SK-N-SH treated with all-trans-retinoic acid at 6 μM for 48 hours (cell line): ENCODE data around the gene IL5.
A peak's percentile ranks its signal among the peaks of the same experiment; 100 is the strongest.

ENCODE experiments used
- ATAC-seq: fragments of 200-7000 bp; cut with Tn5 transposase; 3 replicates; pipeline ENCODE4 v1.9.1; 2020; ENCODE audit warnings: mild to moderate bottlenecking, moderate library complexity
- BACH2 ChIP-seq: fragments of 250-450 bp; sonication (Bioruptor Pico); IDR thresholded peaks from 2 replicates; pipeline ENCODE4 v1.9.0; 2021; ENCODE audit warnings: mild to moderate bottlenecking, borderline replicate concordance
- CSDC2 ChIP-seq: fragments of 250-450 bp; sonication (Bioruptor Pico); IDR thresholded peaks from 2 replicates; pipeline ENCODE4 v1.5.0; 2020; ENCODE audit warnings: mild to moderate bottlenecking, moderate library complexity
- ESRRG ChIP-seq: fragments of 250-450 bp; sonication (Bioruptor Pico); IDR thresholded peaks from 2 replicates; pipeline ENCODE4 v1.6.1; 2021; ENCODE audit warnings: mild to moderate bottlenecking
- GLIS3 ChIP-seq: fragments of 250-450 bp; sonication (Bioruptor Pico); IDR thresholded peaks from 2 replicates; pipeline ENCODE4 v1.5.0; 2020; ENCODE audit warnings: mild to moderate bottlenecking, moderate library complexity
- ISL1 ChIP-seq: fragments of 250-450 bp; sonication (Bioruptor Pico); IDR thresholded peaks from 2 replicates; pipeline ENCODE4 v2.1.2; 2022; ENCODE audit warnings: mild to moderate bottlenecking, moderate library complexity
- OSR1 ChIP-seq: fragments of 250-450 bp; sonication (Bioruptor Pico); IDR thresholded peaks from 2 replicates; pipeline ENCODE4 v1.8.0; 2022; ENCODE audit warnings: moderate library complexity, mild to moderate bottlenecking, inconsistent platforms
- PPARA ChIP-seq: fragments of 250-450 bp; sonication (Bioruptor Pico); IDR thresholded peaks from 2 replicates; pipeline ENCODE4 v1.5.0; 2020; ENCODE audit warnings: mild to moderate bottlenecking, borderline replicate concordance
- TCF4 ChIP-seq: fragments of 250-450 bp; sonication (Bioruptor Pico); IDR thresholded peaks from 2 replicates; pipeline ENCODE4 v1.8.0; 2021; ENCODE audit warnings: mild to moderate bottlenecking, moderate library complexity, borderline replicate concordance
- TOX ChIP-seq: fragments of 250-450 bp; sonication (Bioruptor Pico); IDR thresholded peaks from 2 replicates; pipeline ENCODE4 v1.8.0; 2021; ENCODE audit warnings: mild to moderate bottlenecking, moderate library complexity, borderline replicate concordance
- ZFP30 ChIP-seq: fragments of 450-650 bp; formaldehyde crosslinking; IDR thresholded peaks from 2 replicates; pipeline ENCODE4 v1.5.0; 2022; ENCODE audit warnings: mild to moderate bottlenecking, moderate library complexity
- ZNF565 ChIP-seq: fragments of 450-650 bp; formaldehyde crosslinking; conservative IDR thresholded peaks from 2 replicates; pipeline ENCODE4 v1.5.0; 2020; ENCODE audit warnings: low read depth, mild to moderate bottlenecking, moderate library complexity
- ZNF70 ChIP-seq: fragments of 450-650 bp; formaldehyde crosslinking; IDR thresholded peaks from 2 replicates; pipeline ENCODE4 v1.5.0; 2020; ENCODE audit warnings: mild to moderate bottlenecking, moderate library complexity
- ZNF8 ChIP-seq: fragments of 450-650 bp; formaldehyde crosslinking; IDR thresholded peaks from 2 replicates; pipeline ENCODE4 v1.5.0; 2020; ENCODE audit warnings: mild to moderate bottlenecking, moderate library complexity
- TF ChIP-seq, protein P1 (sequence below): fragments of 250-450 bp; sonication (Bioruptor Pico); IDR thresholded peaks from 2 replicates; pipeline ENCODE4 v1.5.1; 2021; ENCODE audit warnings: mild to moderate bottlenecking, moderate library complexity
- TF ChIP-seq, protein P2 (sequence below): fragments of 250-450 bp; sonication (Bioruptor Pico); IDR thresholded peaks from 2 replicates; pipeline ENCODE4 v1.8.0; 2020; ENCODE audit warnings: mild to moderate bottlenecking, moderate library complexity, borderline replicate concordance
- TF ChIP-seq, protein P3 (sequence below): fragments of 250-450 bp; sonication (Bioruptor Pico); IDR thresholded peaks from 2 replicates; pipeline ENCODE4 v1.5.0; 2020; ENCODE audit warnings: mild to moderate bottlenecking, moderate library complexity
- TF ChIP-seq, protein P4 (sequence below): fragments of 250-450 bp; sonication (Bioruptor Pico); IDR thresholded peaks from 2 replicates; pipeline ENCODE4 v1.5.1; 2020; ENCODE audit warnings: low read depth, mild to moderate bottlenecking, moderate library complexity
- TF ChIP-seq, protein P5 (sequence below): fragments of 250-450 bp; sonication (Bioruptor Pico); IDR thresholded peaks from 2 replicates; pipeline ENCODE4 v1.8.0; 2021; ENCODE audit warnings: low read depth, mild to moderate bottlenecking, moderate library complexity, borderline replicate concordance

Gene IL5

DNA sequence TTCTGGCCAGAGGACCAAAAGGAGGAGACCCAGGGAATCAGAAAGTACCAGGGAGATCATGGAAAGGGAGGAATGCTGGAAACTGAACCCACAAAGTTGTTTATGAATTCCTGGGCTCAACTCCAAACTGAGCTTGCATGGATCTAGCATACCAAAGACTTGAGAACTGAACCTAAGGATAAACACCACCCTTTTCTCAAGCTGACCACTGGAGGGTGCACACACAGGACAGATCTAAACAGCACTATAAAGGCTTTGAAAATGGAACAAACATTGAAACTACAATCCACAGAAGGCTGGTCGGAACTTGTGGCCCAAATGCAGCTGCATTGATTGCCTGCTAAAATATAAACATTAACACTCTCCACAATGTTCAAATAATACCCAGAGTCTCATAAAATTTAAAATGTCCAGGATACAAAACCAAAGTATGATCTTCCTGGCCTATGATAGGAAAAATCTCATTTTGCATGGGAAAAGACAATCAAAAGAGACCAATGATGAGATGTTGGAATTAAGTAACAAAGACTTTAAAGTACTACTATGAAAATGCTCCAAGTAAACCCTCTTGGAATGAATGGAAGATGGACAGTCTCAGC is 37.1 kb downstream of the IL5 start:
- ATAC-seq, result peak; percentile 96
- TF ChIP-seq, protein P1, sequence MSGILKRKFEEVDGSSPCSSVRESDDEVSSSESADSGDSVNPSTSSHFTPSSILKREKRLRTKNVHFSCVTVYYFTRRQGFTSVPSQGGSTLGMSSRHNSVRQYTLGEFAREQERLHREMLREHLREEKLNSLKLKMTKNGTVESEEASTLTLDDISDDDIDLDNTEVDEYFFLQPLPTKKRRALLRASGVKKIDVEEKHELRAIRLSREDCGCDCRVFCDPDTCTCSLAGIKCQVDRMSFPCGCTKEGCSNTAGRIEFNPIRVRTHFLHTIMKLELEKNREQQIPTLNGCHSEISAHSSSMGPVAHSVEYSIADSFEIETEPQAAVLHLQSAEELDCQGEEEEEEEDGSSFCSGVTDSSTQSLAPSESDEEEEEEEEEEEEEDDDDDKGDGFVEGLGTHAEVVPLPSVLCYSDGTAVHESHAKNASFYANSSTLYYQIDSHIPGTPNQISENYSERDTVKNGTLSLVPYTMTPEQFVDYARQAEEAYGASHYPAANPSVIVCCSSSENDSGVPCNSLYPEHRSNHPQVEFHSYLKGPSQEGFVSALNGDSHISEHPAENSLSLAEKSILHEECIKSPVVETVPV (CRISPR knock-in tag), result no peak
- no peak for TF ChIP-seq ESRRG (CRISPR knock-in tag)
- TF ChIP-seq TOX (CRISPR knock-in tag), result no peak
- no peak for TF ChIP-seq ZNF565 (CRISPR knock-in tag)
- no peak for TF ChIP-seq ZNF70 (CRISPR knock-in tag)
- TF ChIP-seq GLIS3 (CRISPR knock-in tag), result no peak
- TF ChIP-seq, protein P2, sequence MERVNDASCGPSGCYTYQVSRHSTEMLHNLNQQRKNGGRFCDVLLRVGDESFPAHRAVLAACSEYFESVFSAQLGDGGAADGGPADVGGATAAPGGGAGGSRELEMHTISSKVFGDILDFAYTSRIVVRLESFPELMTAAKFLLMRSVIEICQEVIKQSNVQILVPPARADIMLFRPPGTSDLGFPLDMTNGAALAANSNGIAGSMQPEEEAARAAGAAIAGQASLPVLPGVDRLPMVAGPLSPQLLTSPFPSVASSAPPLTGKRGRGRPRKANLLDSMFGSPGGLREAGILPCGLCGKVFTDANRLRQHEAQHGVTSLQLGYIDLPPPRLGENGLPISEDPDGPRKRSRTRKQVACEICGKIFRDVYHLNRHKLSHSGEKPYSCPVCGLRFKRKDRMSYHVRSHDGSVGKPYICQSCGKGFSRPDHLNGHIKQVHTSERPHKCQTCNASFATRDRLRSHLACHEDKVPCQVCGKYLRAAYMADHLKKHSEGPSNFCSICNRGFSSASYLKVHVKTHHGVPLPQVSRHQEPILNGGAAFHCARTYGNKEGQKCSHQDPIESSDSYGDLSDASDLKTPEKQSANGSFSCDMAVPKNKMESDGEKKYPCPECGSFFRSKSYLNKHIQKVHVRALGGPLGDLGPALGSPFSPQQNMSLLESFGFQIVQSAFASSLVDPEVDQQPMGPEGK (CRISPR knock-in tag), result no peak
- TF ChIP-seq, protein P3, sequence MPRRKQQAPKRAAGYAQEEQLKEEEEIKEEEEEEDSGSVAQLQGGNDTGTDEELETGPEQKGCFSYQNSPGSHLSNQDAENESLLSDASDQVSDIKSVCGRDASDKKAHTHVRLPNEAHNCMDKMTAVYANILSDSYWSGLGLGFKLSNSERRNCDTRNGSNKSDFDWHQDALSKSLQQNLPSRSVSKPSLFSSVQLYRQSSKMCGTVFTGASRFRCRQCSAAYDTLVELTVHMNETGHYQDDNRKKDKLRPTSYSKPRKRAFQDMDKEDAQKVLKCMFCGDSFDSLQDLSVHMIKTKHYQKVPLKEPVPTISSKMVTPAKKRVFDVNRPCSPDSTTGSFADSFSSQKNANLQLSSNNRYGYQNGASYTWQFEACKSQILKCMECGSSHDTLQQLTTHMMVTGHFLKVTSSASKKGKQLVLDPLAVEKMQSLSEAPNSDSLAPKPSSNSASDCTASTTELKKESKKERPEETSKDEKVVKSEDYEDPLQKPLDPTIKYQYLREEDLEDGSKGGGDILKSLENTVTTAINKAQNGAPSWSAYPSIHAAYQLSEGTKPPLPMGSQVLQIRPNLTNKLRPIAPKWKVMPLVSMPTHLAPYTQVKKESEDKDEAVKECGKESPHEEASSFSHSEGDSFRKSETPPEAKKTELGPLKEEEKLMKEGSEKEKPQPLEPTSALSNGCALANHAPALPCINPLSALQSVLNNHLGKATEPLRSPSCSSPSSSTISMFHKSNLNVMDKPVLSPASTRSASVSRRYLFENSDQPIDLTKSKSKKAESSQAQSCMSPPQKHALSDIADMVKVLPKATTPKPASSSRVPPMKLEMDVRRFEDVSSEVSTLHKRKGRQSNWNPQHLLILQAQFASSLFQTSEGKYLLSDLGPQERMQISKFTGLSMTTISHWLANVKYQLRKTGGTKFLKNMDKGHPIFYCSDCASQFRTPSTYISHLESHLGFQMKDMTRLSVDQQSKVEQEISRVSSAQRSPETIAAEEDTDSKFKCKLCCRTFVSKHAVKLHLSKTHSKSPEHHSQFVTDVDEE (CRISPR knock-in tag), result no peak

DNA sequence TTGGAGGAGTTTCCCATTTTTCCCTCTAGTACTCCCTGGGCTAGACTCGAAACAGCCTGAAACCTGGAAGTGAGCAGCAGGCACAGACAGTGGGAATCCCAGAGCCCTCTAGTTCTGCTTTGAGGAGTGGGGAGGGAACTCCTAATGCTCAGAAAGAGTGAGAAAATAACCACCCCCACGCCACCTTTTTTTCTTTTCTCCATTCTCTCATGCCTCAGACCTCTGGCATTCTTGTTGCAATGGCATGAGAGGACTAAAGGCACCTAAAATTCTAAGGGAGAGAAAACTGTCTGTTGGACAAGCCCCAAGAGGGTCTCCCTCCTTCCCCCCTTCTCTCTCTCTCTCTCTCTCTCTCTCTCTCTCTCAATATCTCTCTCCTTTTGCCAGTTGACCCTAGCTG is 37.7 kb downstream of the IL5 start:
- no peak for TF ChIP-seq ZNF70 (CRISPR knock-in tag)
- ATAC-seq, result no peak; the same call in 2 of the 3 replicates

DNA sequence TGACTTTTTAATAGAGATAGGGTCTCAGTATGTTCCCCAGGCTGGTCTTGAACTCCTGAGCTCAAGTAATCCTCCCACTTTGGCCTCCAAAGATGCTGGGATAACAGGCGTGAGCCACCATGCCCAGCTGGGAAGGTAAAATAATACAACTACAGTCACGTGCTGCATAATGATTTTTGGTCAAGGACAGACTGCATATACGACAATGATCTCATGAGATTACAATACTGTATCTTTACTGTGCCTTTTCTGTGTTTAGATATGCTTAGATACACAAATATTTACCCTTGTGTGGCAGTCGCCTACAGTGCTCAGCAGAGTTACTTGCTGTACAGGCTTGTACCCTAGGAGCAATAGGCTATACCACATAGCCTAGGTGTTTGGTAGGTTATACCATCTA is 38.6 kb downstream of the IL5 start:
- TF ChIP-seq, protein P4, sequence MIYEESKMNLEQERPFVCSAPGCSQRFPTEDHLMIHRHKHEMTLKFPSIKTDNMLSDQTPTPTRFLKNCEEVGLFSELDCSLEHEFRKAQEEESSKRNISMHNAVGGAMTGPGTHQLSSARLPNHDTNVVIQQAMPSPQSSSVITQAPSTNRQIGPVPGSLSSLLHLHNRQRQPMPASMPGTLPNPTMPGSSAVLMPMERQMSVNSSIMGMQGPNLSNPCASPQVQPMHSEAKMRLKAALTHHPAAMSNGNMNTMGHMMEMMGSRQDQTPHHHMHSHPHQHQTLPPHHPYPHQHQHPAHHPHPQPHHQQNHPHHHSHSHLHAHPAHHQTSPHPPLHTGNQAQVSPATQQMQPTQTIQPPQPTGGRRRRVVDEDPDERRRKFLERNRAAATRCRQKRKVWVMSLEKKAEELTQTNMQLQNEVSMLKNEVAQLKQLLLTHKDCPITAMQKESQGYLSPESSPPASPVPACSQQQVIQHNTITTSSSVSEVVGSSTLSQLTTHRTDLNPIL, result no peak
- TF ChIP-seq, protein P1 (CRISPR knock-in tag), result no peak
- TF ChIP-seq GLIS3 (CRISPR knock-in tag) (no peak), ZNF70 (CRISPR knock-in tag) (no peak), ISL1 (CRISPR knock-in tag) (no peak), ZNF8 (no peak), TOX (CRISPR knock-in tag) (no peak), TCF4 (CRISPR knock-in tag) (no peak), PPARA (no peak), ESRRG (CRISPR knock-in tag) (no peak), BACH2 (CRISPR knock-in tag) (no peak)
- TF ChIP-seq, protein P5, sequence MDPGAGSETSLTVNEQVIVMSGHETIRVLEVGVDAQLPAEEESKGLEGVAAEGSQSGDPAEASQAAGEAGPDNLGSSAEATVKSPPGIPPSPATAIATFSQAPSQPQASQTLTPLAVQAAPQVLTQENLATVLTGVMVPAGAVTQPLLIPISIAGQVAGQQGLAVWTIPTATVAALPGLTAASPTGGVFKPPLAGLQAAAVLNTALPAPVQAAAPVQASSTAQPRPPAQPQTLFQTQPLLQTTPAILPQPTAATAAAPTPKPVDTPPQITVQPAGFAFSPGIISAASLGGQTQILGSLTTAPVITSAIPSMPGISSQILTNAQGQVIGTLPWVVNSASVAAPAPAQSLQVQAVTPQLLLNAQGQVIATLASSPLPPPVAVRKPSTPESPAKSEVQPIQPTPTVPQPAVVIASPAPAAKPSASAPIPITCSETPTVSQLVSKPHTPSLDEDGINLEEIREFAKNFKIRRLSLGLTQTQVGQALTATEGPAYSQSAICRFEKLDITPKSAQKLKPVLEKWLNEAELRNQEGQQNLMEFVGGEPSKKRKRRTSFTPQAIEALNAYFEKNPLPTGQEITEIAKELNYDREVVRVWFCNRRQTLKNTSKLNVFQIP (CRISPR knock-in tag), result no peak
- ATAC-seq, result no peak

DNA sequence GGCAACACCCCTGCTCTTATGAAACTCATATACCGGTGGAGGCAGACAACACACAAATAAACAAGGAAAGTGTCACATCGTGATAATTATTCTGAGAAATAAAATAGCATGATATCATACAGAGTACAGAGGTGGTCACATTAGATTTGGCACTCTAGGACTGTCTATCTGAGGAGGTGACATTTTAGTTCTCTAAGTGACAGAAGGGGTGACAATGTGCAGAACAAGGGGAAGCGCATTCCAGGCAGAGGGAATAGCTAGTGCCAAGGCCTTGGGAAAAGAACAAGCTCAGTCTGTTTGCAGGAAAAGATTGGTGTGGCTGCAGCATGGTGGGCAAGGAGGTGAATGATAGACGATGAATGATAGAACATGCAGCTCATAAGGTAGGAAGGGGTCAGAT is 40.1 kb downstream of the IL5 start:
- ATAC-seq, result no peak
- TF ChIP-seq TOX (CRISPR knock-in tag) (no peak), ZNF8 (no peak), ZNF565 (CRISPR knock-in tag) (no peak), GLIS3 (CRISPR knock-in tag) (no peak), CSDC2 (no peak), ZFP30 (CRISPR knock-in tag) (no peak), OSR1 (no peak), PPARA (no peak), ISL1 (CRISPR knock-in tag) (no peak), ESRRG (CRISPR knock-in tag) (no peak), ZNF70 (CRISPR knock-in tag) (no peak)
- TF ChIP-seq, protein P3 (CRISPR knock-in tag), result no peak
- TF ChIP-seq, protein P2 (CRISPR knock-in tag), result no peak
